ENCODE measurements around the gene KCNMA1. TPM values are rescaled to one million over a fixed set of nuclear protein-coding genes. Genes with fewer than 3 reads are reported as not detected.

KCNMA1 gene
- total and polyA plus RNA-seq, 8 donors: 0.92 to 155 (median 54.3) TPM

DNA sequence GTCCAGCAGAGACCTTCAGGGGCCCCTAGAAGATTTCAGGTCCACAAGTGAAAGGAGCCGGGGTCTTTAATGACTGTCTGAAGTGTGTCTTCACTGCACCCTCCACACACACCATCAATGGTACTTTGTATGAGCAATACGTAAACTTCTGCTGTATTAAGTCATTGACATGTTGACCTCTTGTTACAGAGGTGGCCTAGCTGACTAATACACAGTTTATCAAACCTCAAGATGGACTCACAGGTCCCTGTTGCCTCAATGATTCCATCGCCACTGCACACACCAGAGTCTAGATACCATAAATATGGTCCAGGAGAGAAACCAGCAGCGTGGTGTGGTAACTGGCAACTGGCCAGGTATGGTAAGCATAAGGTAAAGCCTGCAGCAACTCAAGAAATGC is 19.5 kb downstream of the KCNMA1 start:
- Histone ChIP-seq H3K4me1 (peaks cover 8 to 63% (median 33%) of the 10 kb centered on the region in 4 donors), H3K4me3 (no peak overlapping the region), H3K9me3 (no peaks in the 10 kb centered on the region), H3K27ac (peak overlapping the region in 1 of 5 donors; percentile 84), H3K36me3 (no peaks in the 10 kb centered on the region), H3K27me3 (no peaks in the 10 kb centered on the region)
- 69 to 93% (median 77%) methylated on average over 4 of the region's 4 CpGs for WGBS, 5 donors
- TF ChIP-seq POLR2AphosphoS5 (IDR thresholded peaks at IDR 0.05): no peak
- no peak for TF ChIP-seq POLR2A (IDR thresholded peaks at IDR 0.05)
- no peak for DNase-seq
- intact Hi-C loops (cut with DNase I; ENCODE audit: low total_unique reads): no loop called here

DNA sequence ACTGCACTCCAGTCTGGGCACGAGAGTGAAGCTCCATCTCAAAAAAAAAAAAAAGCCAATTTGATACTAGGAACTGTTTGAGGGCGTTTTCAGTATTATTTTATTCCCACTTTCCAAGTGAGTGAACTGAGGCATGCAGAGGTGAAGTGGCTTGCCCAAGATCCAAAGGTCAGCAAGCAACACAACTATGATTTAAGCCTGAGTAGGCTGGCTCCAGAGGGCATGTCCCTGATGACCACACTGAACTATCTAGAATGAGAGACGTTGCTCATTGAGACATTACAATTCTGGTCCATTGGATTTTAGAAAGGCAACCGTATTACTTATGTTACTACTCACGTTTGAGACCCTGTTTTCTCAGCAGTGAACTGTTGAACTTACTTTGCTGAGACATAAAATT is 20.8 kb downstream of the KCNMA1 start:
- TF ChIP-seq POLR2AphosphoS5 (IDR thresholded peaks at IDR 0.05) (no peak), POLR2A (IDR thresholded peaks at IDR 0.05) (no peak), EP300 (IDR thresholded peaks at IDR 0.05) (no peak)
- TF ChIP-seq, protein P1, sequence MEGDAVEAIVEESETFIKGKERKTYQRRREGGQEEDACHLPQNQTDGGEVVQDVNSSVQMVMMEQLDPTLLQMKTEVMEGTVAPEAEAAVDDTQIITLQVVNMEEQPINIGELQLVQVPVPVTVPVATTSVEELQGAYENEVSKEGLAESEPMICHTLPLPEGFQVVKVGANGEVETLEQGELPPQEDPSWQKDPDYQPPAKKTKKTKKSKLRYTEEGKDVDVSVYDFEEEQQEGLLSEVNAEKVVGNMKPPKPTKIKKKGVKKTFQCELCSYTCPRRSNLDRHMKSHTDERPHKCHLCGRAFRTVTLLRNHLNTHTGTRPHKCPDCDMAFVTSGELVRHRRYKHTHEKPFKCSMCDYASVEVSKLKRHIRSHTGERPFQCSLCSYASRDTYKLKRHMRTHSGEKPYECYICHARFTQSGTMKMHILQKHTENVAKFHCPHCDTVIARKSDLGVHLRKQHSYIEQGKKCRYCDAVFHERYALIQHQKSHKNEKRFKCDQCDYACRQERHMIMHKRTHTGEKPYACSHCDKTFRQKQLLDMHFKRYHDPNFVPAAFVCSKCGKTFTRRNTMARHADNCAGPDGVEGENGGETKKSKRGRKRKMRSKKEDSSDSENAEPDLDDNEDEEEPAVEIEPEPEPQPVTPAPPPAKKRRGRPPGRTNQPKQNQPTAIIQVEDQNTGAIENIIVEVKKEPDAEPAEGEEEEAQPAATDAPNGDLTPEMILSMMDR (IDR thresholded peaks at IDR 0.05): no peak
- peaks cover 8 to 65% (median 37%) of the 10 kb centered on the region in 4 donors for H3K4me1 ChIP-seq
- peak overlapping the region in 1 of 5 donors; percentile 84 for H3K27ac ChIP-seq
- WGBS, 5 donors: 85 to 92% (median 89%) methylated on average over 5 of the region's 5 CpGs
- H3K27me3 ChIP-seq: no peaks in the 10 kb centered on the region
- no peak for DNase-seq
- H3K9me3 ChIP-seq: no peaks in the 10 kb centered on the region
- no peak overlapping the region for H3K4me3 ChIP-seq
- intact Hi-C loops (cut with DNase I; ENCODE audit: low total_unique reads): no loop called here
- no peaks in the 10 kb centered on the region for H3K36me3 ChIP-seq

DNA sequence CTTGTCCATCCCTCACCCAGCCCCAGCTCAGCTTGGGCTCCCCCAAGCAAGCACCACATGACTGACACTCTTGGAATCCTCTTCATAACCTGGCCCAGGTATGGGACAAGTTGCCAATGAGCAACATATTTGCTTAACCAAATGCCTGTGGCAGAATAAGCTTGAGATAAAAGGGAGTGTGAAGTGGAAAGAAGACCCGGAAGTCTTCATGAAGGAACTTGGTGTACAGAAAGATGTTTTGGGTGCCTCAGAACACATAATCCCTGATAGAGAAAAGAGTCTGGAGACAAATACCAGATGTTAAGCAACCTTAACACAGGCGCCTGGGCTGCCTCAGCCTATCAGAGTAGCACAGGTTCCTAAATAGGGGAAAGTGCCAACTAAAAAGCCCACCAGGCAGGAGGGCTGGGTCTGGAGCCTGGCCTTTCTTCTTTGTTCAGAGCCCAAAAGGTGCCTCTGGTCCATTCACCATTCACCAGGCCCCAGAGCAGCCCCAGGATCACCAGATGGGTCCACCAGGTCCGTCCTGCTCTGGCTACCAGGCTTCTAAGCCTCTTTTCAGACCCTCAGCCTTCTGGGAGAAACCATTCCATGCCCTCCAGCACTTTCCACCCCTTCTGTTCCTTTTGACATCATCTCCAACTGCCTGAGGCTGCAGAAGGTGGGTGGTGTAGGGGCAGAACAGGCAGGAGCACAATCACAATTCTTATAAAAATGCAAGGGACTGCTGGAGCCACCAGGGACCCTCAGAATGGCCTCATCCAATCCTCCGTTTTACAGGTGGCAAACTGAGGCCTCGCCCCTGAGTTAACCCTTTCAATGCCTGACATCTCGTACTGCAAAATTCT is 22.6 kb downstream of the KCNMA1 start:
- intact Hi-C loops (cut with DNase I; ENCODE audit: low total_unique reads): no loop called here
- Histone ChIP-seq H3K27ac (peak overlapping the region in 4 of 5 donors; percentile 45 to 84 (median 61)), H3K27me3 (no peaks in the 10 kb centered on the region), H3K36me3 (no peaks in the 10 kb centered on the region), H3K4me3 (no peak overlapping the region), H3K4me1 (peaks cover 8 to 79% (median 41%) of the 10 kb centered on the region in 4 donors), H3K9me3 (no peaks in the 10 kb centered on the region)
- 68 to 75% (median 72%) methylated on average over 6 of the region's 6 CpGs for WGBS, 5 donors
- no peak for DNase-seq
- TF ChIP-seq EP300 (IDR thresholded peaks at IDR 0.05) (peak; percentile 11), POLR2A (IDR thresholded peaks at IDR 0.05) (no peak), POLR2AphosphoS5 (IDR thresholded peaks at IDR 0.05) (peak in 2 of 3 donors; percentile 12 to 60)

DNA sequence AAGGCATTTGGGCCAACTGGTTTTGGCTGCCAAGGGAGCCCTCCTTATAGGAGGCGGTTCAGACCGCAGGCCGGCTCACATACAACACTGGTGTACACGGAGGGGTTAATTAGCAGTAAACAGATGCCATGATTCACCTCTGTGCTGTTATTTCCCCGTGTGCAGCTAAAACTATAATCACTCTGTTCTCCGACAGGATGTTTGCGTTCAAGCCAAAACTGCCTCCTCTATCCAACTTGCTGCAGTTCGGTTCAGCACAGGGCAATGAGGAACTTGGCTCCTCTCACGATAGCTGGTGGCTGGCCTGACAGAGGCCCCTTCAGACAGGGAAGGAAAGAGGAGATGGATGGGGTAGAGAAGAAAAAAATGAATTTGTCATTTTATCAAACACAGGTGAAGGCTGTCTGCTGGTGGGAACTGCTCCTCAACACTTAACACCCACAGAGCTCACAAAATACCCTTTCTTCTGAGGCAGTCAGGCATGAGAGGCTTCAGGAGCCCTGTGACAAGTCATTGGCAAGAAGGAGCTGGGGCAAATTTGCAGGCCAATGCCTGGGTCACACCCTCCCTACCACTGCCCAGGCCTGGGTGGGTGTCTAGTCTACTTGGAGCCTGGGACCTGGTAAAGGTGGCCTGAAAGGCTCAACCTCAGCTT is 24.0 kb downstream of the KCNMA1 start:
- H3K27ac ChIP-seq: peak overlapping the region in 3 of 5 donors; percentile 45 to 84 (median 59)
- DNase-seq: no peak
- intact Hi-C loops (cut with DNase I; ENCODE audit: low total_unique reads): no loop called here
- no peaks in the 10 kb centered on the region for H3K9me3 ChIP-seq
- TF ChIP-seq EP300 (IDR thresholded peaks at IDR 0.05) (no peak), POLR2A (IDR thresholded peaks at IDR 0.05) (no peak), POLR2AphosphoS5 (IDR thresholded peaks at IDR 0.05) (peak in 1 of 3 donors; percentile 7)
- TF ChIP-seq, protein P1 (IDR thresholded peaks at IDR 0.05): no peak
- H3K36me3 ChIP-seq: no peaks in the 10 kb centered on the region
- H3K27me3 ChIP-seq: no peaks in the 10 kb centered on the region
- H3K4me3 ChIP-seq: no peak overlapping the region
- 12 to 25% (median 19%) methylated on average over 9 of the region's 9 CpGs for WGBS, 5 donors
- H3K4me1 ChIP-seq: peaks cover 8 to 74% (median 40%) of the 10 kb centered on the region in 4 donors

DNA sequence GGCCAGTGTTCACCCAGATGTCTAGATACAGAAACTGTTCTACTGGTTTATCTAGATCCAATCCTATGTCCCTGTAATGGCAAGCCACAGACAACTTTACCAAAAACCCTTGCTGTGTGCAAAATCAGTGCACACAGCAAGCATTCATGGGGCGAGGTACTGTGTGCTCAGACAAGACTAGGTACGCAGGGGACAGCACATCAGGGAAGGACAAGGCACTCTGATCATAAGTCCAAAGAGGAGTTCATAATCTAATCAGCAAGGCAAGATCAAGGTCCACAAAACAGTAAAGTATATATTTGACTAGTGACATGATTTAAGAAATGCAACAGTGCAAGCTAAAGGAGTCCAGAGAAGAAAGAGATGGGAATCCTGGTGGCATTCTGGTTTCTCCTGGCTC is 25.9 kb downstream of the KCNMA1 start:
- no peak for TF ChIP-seq EP300 (IDR thresholded peaks at IDR 0.05)
- intact Hi-C loops (cut with DNase I; ENCODE audit: low total_unique reads): no loop called here
- Histone ChIP-seq H3K27ac (no peak overlapping the region), H3K4me3 (no peak overlapping the region), H3K9me3 (no peaks in the 10 kb centered on the region), H3K4me1 (peaks cover 8 to 63% (median 40%) of the 10 kb centered on the region in 4 donors), H3K36me3 (no peaks in the 10 kb centered on the region), H3K27me3 (no peaks in the 10 kb centered on the region)
- DNase-seq: no peak
- 70 to 78% (median 77%) methylated on average over 2 of the region's 2 CpGs for WGBS, 5 donors
